ENCODE results near the gene ARHGEF4. TPM values are rescaled to one million over a fixed set of nuclear protein-coding genes. Genes with fewer than 3 reads are reported as not detected.

The ARHGEF4 gene
- total RNA-seq, 1 experiment from 2014 or later: 26.6 TPM

GRCh38 chr2:130975729-130976128, 139.0 kb downstream of the ARHGEF4 start:
- no peak overlapping the region for H3K9ac ChIP-seq (ENCODE audit: low read length)
- intact Hi-C loops (cut with micrococcal nuclease): no loop called here
- no peak overlapping the region for H3K27ac ChIP-seq (ENCODE audit: low read depth, low read length)
- ChIA-PET CTCF (no interaction called here), POLR2A (no interaction called here), RAD21 (ENCODE audit: low non-redundant PET in 1 of 2, low total read pairs in 2 of 2, uncharacterized antibody in 2 of 2, unreplicated experiment in 2 of 2) (no interaction called here)
- no peak overlapping the region for H2AFZ ChIP-seq (ENCODE audit: low read depth, low read length, poor library complexity, severe bottlenecking)
- BruUV-seq (replicated peaks): no TSS peak
- no peaks in the 10 kb centered on the region for H3K36me3 ChIP-seq (ENCODE audit: control insufficient read depth in 1 of 2, insufficient read depth in 2 of 2, low read length in 2 of 2)
- no peak overlapping the region for H3K4me3 ChIP-seq (replicated peaks in 1 of 2; ENCODE audit: low read depth in 1 of 2, low read length in 2 of 2)
- no peaks in the 10 kb centered on the region for H3K9me2 ChIP-seq (ENCODE audit: insufficient read depth)
- no peaks in the 10 kb centered on the region for H3K79me2 ChIP-seq (ENCODE audit: insufficient read depth, low read length)
- TF ChIP-seq CTCF (IDR thresholded peaks at IDR 0.05 in 2 of 3, conservative IDR thresholded peaks at IDR 0.05 in 1 of 3; ENCODE audit: borderline replicate concordance in 1 of 3, insufficient read depth in 1 of 3, low read depth in 2 of 3, low read length in 2 of 3): no peak
- no peak for TF ChIP-seq SP1 (IDR thresholded peaks at IDR 0.05; ENCODE audit: low read depth)
- no peak for TF ChIP-seq POLR2AphosphoS5 (IDR thresholded peaks at IDR 0.05; ENCODE audit: low read depth, low read length)
- no peak for TF ChIP-seq EGR1 (IDR thresholded peaks at IDR 0.05; ENCODE audit: low read depth)
- no peak for TF ChIP-seq JUND (IDR thresholded peaks at IDR 0.05)
- no peak for TF ChIP-seq FOSL1 (IDR thresholded peaks at IDR 0.05; ENCODE audit: low read depth)
- no peak for TF ChIP-seq POLR2A (IDR thresholded peaks at IDR 0.05; ENCODE audit: borderline replicate concordance, extremely low read depth, insufficient read depth, insufficient read length)
- TF ChIP-seq ELF1 (IDR thresholded peaks at IDR 0.05; ENCODE audit: borderline replicate concordance, low read depth): no peak
- TF ChIP-seq, protein P1, sequence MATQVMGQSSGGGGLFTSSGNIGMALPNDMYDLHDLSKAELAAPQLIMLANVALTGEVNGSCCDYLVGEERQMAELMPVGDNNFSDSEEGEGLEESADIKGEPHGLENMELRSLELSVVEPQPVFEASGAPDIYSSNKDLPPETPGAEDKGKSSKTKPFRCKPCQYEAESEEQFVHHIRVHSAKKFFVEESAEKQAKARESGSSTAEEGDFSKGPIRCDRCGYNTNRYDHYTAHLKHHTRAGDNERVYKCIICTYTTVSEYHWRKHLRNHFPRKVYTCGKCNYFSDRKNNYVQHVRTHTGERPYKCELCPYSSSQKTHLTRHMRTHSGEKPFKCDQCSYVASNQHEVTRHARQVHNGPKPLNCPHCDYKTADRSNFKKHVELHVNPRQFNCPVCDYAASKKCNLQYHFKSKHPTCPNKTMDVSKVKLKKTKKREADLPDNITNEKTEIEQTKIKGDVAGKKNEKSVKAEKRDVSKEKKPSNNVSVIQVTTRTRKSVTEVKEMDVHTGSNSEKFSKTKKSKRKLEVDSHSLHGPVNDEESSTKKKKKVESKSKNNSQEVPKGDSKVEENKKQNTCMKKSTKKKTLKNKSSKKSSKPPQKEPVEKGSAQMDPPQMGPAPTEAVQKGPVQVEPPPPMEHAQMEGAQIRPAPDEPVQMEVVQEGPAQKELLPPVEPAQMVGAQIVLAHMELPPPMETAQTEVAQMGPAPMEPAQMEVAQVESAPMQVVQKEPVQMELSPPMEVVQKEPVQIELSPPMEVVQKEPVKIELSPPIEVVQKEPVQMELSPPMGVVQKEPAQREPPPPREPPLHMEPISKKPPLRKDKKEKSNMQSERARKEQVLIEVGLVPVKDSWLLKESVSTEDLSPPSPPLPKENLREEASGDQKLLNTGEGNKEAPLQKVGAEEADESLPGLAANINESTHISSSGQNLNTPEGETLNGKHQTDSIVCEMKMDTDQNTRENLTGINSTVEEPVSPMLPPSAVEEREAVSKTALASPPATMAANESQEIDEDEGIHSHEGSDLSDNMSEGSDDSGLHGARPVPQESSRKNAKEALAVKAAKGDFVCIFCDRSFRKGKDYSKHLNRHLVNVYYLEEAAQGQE (IDR thresholded peaks at IDR 0.05; ENCODE audit: low read depth): no peak
- no peak for TF ChIP-seq YY1 (IDR thresholded peaks at IDR 0.05; ENCODE audit: extremely low read depth, insufficient replicate concordance, low read depth, low read length)
- no peak for TF ChIP-seq RAD21 (IDR thresholded peaks at IDR 0.05; ENCODE audit: low read depth)
- TF ChIP-seq, protein P2, sequence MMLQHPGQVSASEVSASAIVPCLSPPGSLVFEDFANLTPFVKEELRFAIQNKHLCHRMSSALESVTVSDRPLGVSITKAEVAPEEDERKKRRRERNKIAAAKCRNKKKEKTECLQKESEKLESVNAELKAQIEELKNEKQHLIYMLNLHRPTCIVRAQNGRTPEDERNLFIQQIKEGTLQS (IDR thresholded peaks at IDR 0.05): no peak
- no peak for TF ChIP-seq SIN3A (IDR thresholded peaks at IDR 0.05; ENCODE audit: low read depth)
- TF ChIP-seq CBX3 (IDR thresholded peaks at IDR 0.05; ENCODE audit: low read depth): no peak
- TF ChIP-seq, protein P3, sequence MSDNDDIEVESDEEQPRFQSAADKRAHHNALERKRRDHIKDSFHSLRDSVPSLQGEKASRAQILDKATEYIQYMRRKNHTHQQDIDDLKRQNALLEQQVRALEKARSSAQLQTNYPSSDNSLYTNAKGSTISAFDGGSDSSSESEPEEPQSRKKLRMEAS (IDR thresholded peaks at IDR 0.05): no peak
- TF ChIP-seq EZH2phosphoT487 (IDR thresholded peaks at IDR 0.05; ENCODE audit: borderline replicate concordance): no peak
- TF ChIP-seq SRF (IDR thresholded peaks at IDR 0.05; ENCODE audit: low read depth): no peak
- no peak for DNase-seq (ENCODE audit: low read depth, low spot score)
- H3K4me1 ChIP-seq (ENCODE audit: control insufficient read depth in 1 of 2, insufficient read depth in 2 of 2, low read length in 2 of 2): peaks cover 4 to 13% of the 10 kb centered on the region in 2 experiments; a peak in 3 of 4 replicates
- no peak overlapping the region for H3K4me2 ChIP-seq (ENCODE audit: low read length)
- ATAC-seq: no peak
- H3K27me3 ChIP-seq (ENCODE audit: insufficient read depth, low read length): no peaks in the 10 kb centered on the region
- H4K20me1 ChIP-seq (ENCODE audit: insufficient read depth): no peaks in the 10 kb centered on the region
- peaks cover 4 to 16% of the 10 kb centered on the region in 2 experiments; a peak in 2 of 4 replicates for H3K9me3 ChIP-seq (ENCODE audit: control insufficient read depth in 1 of 2, insufficient read depth in 1 of 2, low read depth in 1 of 2, low read length in 2 of 2)

Data from HCT116 (cell line).